GM19351 (cell line): Measurements from ENCODE around the gene NPW.

Experiments
- ATAC-seq: cut with Tn5 transposase; IDR thresholded peaks from one replicate; pipeline ENCODE4 v1.9.1; 2021; ENCODE audit warnings: mild to moderate bottlenecking, moderate library complexity; ENCODE audit not compliant: unreplicated experiment

Gene NPW

GRCh38 chr16:2034696-2035430 is 15.3 kb downstream of the NPW start:
- no peak for ATAC-seq

GRCh38 chr16:2035431-2036199 is 16.0 kb downstream of the NPW start:
- ATAC-seq: no peak

GRCh38 chr16:2036200-2036966 is 16.8 kb downstream of the NPW start:
- ATAC-seq: no peak

GRCh38 chr16:2037115-2037514 is 17.5 kb downstream of the NPW start:
- ATAC-seq: no peak

- no peak for ATAC-seq
Measured at GRCh38 chr16:2037647-2038381, 18.2 kb downstream of the NPW start.

- no peak for ATAC-seq
Measured at GRCh38 chr16:2038382-2039231, 19.0 kb downstream of the NPW start.

GRCh38 chr16:2039274-2040031 is 19.9 kb downstream of the NPW start:
- ATAC-seq: no peak

GRCh38 chr16:2040041-2040786 is 20.6 kb downstream of the NPW start:
- ATAC-seq: no peak

GRCh38 chr16:2040787-2041522 is 21.4 kb downstream of the NPW start:
- ATAC-seq: no peak

GRCh38 chr16:2042171-2042985 is 22.8 kb downstream of the NPW start:
- ATAC-seq: no peak

GRCh38 chr16:2042986-2043666 is 23.5 kb downstream of the NPW start:
- no peak for ATAC-seq

GRCh38 chr16:2043667-2044451 is 24.3 kb downstream of the NPW start:
- no peak for ATAC-seq

GRCh38 chr16:2044541-2044940 is 25.0 kb downstream of the NPW start:
- ATAC-seq: no peak

- ATAC-seq: no peak
Measured at GRCh38 chr16:2045965-2046892, 26.6 kb downstream of the NPW start.

- no peak for ATAC-seq
Measured at GRCh38 chr16:2046893-2047329, 27.3 kb downstream of the NPW start.
